ENCODE measurements around the gene KIF14. TPM values are rescaled to one million over a fixed set of nuclear protein-coding genes. Genes with fewer than 3 reads are reported as not detected.

Gene KIF14
- total and polyA plus RNA-seq, 2 of the 13 experiments (the other 11 are each of a cell fraction or from before 2014, with no cell fraction given), result 3.3 to 11.2 TPM

DNA sequence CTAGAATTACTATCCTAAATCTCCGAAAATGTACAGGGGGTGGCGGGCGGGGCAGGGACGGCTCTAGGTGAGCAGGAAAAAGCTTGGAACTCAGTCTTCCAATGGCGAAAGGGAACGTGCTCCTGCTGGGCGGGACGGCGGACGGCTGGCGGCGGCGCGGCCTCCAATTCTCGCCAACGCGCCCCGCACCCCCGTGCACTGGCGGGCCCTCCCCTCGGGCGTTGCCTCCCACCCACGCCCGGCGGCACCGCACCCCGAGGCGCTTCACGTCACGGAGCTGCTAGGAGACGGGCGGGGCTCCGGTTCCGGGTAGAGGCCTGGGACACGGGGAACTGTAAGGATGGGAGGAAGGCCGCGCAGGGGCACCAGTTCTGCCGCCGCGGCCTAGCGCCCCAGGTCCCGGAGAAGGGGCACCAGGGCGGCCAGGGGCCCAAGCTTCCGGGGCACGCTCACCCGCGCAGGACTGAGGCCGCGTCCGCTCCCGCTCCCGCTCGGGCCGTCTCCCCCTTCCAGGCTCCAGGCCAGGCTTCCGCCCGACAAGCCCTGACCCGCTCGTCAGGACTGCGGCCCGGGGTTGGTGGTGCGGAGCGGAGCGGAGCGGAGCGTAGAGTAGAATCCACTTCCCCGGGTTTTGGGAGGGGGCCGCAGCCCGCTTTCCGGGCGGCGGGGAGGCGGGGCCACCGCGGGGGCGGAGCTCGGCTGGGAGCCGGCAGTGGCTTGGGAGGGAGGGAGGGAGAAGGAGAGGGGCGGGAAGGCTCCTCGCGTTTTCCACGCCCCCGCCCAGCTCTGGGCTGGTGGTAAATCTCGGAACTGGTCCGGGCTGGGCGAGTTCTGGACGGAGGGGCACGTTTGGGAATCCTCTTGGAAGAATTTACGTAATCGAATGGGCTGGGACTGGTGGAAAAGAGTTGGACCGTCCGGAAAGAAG is 49.0 kb upstream of the KIF14 start, which contains the start of gene DDX59 (continued):
- TF ChIP-seq POLR2AphosphoS5 (IDR thresholded peaks at IDR 0.05; ENCODE audit: low read depth, low read length) (peak; percentile 50; the same call in 1 of the 2 replicates), ZNF317 (CRISPR knock-in tag; IDR thresholded peaks at IDR 0.05) (peak; percentile 62), NFRKB (IDR thresholded peaks at IDR 0.05) (no peak), NBN (conservative IDR thresholded peaks at IDR 0.05) (no peak), SSRP1 (CRISPR knock-in tag; IDR thresholded peaks at IDR 0.05) (no peak), YY1 (IDR thresholded peaks at IDR 0.05; ENCODE audit: insufficient read depth, insufficient replicate concordance, low read depth, low read length) (peak; percentile 12), MED1 (CRISPR knock-in tag; IDR thresholded peaks at IDR 0.05) (peak; percentile 40), ZC3H4 (CRISPR knock-in tag; IDR thresholded peaks at IDR 0.05; ENCODE audit: borderline replicate concordance) (peak; percentile 63; the same call in 1 of the 2 replicates), JUND (CRISPR knock-in tag; IDR thresholded peaks at IDR 0.05) (no peak), SKI (IDR thresholded peaks at IDR 0.05; ENCODE audit: partially characterized antibody) (peak; percentile 68), ZNF720 (CRISPR knock-in tag; IDR thresholded peaks at IDR 0.05) (no peak), FOXO1 (CRISPR knock-in tag; IDR thresholded peaks at IDR 0.05) (no peak; the same call in 1 of the 2 replicates), HOXA9 (CRISPR knock-in tag; IDR thresholded peaks at IDR 0.05; ENCODE audit: borderline replicate concordance) (0 out of 2 replicates have a peak, but pooled peaks have one; percentile 38), ZC3H13 (CRISPR knock-in tag; IDR thresholded peaks at IDR 0.05) (no peak), ZFYVE20 (CRISPR knock-in tag; IDR thresholded peaks at IDR 0.05; ENCODE audit: borderline replicate concordance, low read depth) (no peak), ZNF274 (CRISPR knock-in tag; IDR thresholded peaks at IDR 0.05) (peak; percentile 91), ZNF782 (CRISPR knock-in tag; IDR thresholded peaks at IDR 0.05; ENCODE audit: borderline replicate concordance) (peak; percentile 78)
- TF ChIP-seq, protein P1, sequence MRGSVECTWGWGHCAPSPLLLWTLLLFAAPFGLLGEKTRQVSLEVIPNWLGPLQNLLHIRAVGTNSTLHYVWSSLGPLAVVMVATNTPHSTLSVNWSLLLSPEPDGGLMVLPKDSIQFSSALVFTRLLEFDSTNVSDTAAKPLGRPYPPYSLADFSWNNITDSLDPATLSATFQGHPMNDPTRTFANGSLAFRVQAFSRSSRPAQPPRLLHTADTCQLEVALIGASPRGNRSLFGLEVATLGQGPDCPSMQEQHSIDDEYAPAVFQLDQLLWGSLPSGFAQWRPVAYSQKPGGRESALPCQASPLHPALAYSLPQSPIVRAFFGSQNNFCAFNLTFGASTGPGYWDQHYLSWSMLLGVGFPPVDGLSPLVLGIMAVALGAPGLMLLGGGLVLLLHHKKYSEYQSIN (CRISPR knock-in tag; IDR thresholded peaks at IDR 0.05; ENCODE audit: borderline replicate concordance), result no peak
- TF ChIP-seq, protein P2, sequence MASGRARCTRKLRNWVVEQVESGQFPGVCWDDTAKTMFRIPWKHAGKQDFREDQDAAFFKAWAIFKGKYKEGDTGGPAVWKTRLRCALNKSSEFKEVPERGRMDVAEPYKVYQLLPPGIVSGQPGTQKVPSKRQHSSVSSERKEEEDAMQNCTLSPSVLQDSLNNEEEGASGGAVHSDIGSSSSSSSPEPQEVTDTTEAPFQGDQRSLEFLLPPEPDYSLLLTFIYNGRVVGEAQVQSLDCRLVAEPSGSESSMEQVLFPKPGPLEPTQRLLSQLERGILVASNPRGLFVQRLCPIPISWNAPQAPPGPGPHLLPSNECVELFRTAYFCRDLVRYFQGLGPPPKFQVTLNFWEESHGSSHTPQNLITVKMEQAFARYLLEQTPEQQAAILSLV (CRISPR knock-in tag; IDR thresholded peaks at IDR 0.05; ENCODE audit: borderline replicate concordance), result peak; percentile 58
- TF ChIP-seq, protein P3, sequence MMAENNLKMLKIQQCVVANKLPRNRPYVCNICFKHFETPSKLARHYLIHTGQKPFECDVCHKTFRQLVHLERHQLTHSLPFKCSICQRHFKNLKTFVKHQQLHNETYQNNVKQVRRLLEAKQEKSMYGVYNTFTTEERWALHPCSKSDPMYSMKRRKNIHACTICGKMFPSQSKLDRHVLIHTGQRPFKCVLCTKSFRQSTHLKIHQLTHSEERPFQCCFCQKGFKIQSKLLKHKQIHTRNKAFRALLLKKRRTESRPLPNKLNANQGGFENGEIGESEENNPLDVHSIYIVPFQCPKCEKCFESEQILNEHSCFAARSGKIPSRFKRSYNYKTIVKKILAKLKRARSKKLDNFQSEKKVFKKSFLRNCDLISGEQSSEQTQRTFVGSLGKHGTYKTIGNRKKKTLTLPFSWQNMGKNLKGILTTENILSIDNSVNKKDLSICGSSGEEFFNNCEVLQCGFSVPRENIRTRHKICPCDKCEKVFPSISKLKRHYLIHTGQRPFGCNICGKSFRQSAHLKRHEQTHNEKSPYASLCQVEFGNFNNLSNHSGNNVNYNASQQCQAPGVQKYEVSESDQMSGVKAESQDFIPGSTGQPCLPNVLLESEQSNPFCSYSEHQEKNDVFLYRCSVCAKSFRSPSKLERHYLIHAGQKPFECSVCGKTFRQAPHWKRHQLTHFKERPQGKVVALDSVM (CRISPR knock-in tag; IDR thresholded peaks at IDR 0.05), result peak; percentile 93
- TF ChIP-seq, protein P4, sequence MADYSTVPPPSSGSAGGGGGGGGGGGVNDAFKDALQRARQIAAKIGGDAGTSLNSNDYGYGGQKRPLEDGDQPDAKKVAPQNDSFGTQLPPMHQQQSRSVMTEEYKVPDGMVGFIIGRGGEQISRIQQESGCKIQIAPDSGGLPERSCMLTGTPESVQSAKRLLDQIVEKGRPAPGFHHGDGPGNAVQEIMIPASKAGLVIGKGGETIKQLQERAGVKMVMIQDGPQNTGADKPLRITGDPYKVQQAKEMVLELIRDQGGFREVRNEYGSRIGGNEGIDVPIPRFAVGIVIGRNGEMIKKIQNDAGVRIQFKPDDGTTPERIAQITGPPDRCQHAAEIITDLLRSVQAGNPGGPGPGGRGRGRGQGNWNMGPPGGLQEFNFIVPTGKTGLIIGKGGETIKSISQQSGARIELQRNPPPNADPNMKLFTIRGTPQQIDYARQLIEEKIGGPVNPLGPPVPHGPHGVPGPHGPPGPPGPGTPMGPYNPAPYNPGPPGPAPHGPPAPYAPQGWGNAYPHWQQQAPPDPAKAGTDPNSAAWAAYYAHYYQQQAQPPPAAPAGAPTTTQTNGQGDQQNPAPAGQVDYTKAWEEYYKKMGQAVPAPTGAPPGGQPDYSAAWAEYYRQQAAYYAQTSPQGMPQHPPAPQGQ (CRISPR knock-in tag; IDR thresholded peaks at IDR 0.05; ENCODE audit: borderline replicate concordance), result 0 out of 2 replicates have a peak, but pooled peaks have one; percentile 70
- TF ChIP-seq, protein P5, sequence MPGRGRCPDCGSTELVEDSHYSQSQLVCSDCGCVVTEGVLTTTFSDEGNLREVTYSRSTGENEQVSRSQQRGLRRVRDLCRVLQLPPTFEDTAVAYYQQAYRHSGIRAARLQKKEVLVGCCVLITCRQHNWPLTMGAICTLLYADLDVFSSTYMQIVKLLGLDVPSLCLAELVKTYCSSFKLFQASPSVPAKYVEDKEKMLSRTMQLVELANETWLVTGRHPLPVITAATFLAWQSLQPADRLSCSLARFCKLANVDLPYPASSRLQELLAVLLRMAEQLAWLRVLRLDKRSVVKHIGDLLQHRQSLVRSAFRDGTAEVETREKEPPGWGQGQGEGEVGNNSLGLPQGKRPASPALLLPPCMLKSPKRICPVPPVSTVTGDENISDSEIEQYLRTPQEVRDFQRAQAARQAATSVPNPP (CRISPR knock-in tag; IDR thresholded peaks at IDR 0.05), result peak; percentile 79
